ENCODE data around the gene IP6K1. TPM values are rescaled to one million over a fixed set of nuclear protein-coding genes. Genes with fewer than 3 reads are reported as not detected.
"Not testable (repeated sequence)": the region's sequence is repeated elsewhere in the genome, so short reads cannot be mapped to it uniquely, and the experiment has no call there.

Gene IP6K1
- total RNA-seq: 10 to 100 TPM; 13.5 to 22.2 (median 19.5) TPM

DNA sequence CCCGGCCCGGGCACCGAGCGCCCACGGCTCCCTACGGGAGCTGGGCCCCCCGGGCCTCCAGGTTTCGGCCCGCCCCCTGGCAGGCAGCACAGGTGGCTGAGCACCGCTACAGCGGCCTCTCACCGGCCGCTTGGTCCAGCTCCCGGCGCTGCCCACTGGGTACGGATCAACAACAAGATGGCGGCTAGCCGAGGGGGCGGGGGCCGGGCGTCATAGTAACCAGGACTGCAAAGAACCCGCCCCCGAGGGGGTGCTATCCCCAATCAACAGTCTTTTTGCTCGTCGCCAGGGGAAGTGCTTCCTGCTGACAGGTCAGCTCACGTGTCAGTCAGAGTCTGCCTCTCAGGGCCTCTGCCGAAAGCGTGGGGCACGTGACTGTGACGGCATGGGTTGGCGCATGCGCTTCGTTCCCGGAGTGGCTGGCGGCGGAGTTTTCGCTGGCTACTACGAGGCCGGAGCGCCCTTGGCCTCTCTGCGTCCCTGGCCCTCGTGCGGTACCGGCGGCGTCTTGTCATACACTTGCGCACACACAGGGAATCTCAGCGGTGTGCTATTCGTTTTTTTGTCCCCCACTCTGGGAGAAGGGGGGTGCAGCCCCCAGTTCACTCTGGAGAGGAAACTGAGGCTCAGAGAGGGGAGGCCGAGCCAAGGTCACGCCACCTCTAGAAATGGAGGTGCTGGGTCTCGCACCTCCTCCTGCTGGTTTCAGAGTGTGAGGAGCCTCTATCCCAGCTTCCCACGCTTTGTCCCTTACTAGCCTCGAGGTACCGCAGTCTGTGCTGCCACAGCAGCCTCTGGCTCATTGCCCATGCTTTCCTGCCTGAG lies at the start of gene IP6K1:
Gene IP6K1 (minus strand): TSS at position 186 of the 825 bp plus-strand sequence. CDS start 38,502 bp downstream, outside the sequence.
- DNase-seq: peak; percentile 100
- no peak for TF ChIP-seq CTCF (IDR thresholded peaks at IDR 0.05 in 4 of 5, conservative IDR thresholded peaks at IDR 0.05 in 1 of 5)
- TF ChIP-seq POLR2A (IDR thresholded peaks at IDR 0.05): peak; percentile 60 to 79
- Histone ChIP-seq H3K4me3 (peak within 1 kb of the TSS; percentile 77 to 93 (median 86)), H3K27me3 (no peaks in the 10 kb centered on the region), H3K9me3 (no peaks in the 10 kb centered on the region), H3K4me1 (peaks cover 10 to 21% of the 10 kb centered on the region in 2 donors), H3K27ac (peak within 1 kb of the TSS; percentile 90 to 97 (median 94)), H3K36me3 (peaks cover 0 to 11% of the 10 kb centered on the region in 2 donors)
- intact Hi-C loops (cut with DNase I; ENCODE audit: low total_unique reads) (loop anchor here (1.0 to 10.0 kb wide), 4 partner anchors 19 to 942 kb away; partner anchors contain the start of gene PRKAR2A), in situ Hi-C loops (cut with MboI; ENCODE audit: low sequenced_read_pairs in 4 of 4) (no loop called here)
- peak; percentile 99 to 100 for ATAC-seq

GRCh38 chr3:49831341-49831740 lies 45.0 kb upstream of the IP6K1 start:
- no peaks in the 10 kb centered on the region for H3K9me3 ChIP-seq
- in situ Hi-C loops (cut with MboI; ENCODE audit: low sequenced_read_pairs in 4 of 4) (loop anchor here in 1 of 4 donors (25.0 kb wide), 1 partner anchor 294 kb away; no protein-coding TSS in a partner anchor), intact Hi-C loops (cut with DNase I; ENCODE audit: low total_unique reads) (no loop called here)
- H3K4me3 ChIP-seq: no peak overlapping the region
- no peaks in the 10 kb centered on the region for H3K27me3 ChIP-seq
- no peaks in the 10 kb centered on the region for H3K4me1 ChIP-seq
- TF ChIP-seq POLR2A (IDR thresholded peaks at IDR 0.05): no peak
- TF ChIP-seq CTCF (IDR thresholded peaks at IDR 0.05 in 4 of 5, conservative IDR thresholded peaks at IDR 0.05 in 1 of 5): no peak
- ATAC-seq: no peak
- DNase-seq: no peak
- no peaks in the 10 kb centered on the region for H3K36me3 ChIP-seq
- H3K27ac ChIP-seq: no peak overlapping the region

GRCh38 chr3:49826016-49826415 lies 39.7 kb upstream of the IP6K1 start:
- no peaks in the 10 kb centered on the region for H3K36me3 ChIP-seq
- no peak for ATAC-seq
- no peak overlapping the region for H3K4me3 ChIP-seq
- no peak for DNase-seq
- no peak overlapping the region for H3K27ac ChIP-seq
- intact Hi-C loops (cut with DNase I; ENCODE audit: low total_unique reads) (no loop called here), in situ Hi-C loops (cut with MboI; ENCODE audit: low sequenced_read_pairs in 4 of 4) (loop anchor here in 1 of 4 donors (25.0 kb wide), 1 partner anchor 289 kb away; no protein-coding TSS in a partner anchor)
- no peaks in the 10 kb centered on the region for H3K27me3 ChIP-seq
- TF ChIP-seq CTCF (IDR thresholded peaks at IDR 0.05 in 4 of 5, conservative IDR thresholded peaks at IDR 0.05 in 1 of 5) (no peak), POLR2A (IDR thresholded peaks at IDR 0.05) (no peak)
- H3K4me1 ChIP-seq: no peaks in the 10 kb centered on the region
- H3K9me3 ChIP-seq: no peaks in the 10 kb centered on the region

DNA sequence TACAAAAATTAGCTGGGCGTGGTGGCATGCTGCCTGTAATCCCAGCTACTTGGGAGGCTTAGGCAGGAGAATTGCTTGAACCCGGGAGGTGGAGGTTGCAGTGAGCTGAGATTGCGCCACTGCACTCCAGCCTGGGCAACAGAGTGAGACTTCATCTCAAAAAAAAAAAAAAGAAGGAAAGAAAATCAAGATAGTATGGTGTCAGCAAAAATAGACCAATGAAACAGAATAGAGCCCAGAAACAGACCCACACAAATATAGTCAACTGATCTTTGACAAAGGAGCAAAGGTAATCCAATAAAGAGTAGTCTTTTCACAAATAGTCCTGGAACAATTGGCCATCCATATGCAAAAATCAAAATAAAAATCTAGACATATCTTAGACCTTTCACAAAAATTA lies 36.8 kb upstream of the IP6K1 start:
- H3K27ac ChIP-seq; H3K9me3 ChIP-seq; DNase-seq; in situ Hi-C loops (cut with MboI; ENCODE audit: low sequenced_read_pairs in 4 of 4); H3K4me3 ChIP-seq; H3K4me1 ChIP-seq; intact Hi-C loops (cut with DNase I; ENCODE audit: low total_unique reads); ATAC-seq; H3K27me3 ChIP-seq; H3K36me3 ChIP-seq: not testable (repeated sequence)

- no peak for DNase-seq
- in situ Hi-C loops (cut with MboI; ENCODE audit: low sequenced_read_pairs in 4 of 4): no loop called here
Observed at GRCh38 chr3:49813497-49814174, 27.3 kb upstream of the IP6K1 start, which contains the start of gene UBA7. Gene UBA7 (minus strand): TSS chr3:49813953. CDS start chr3:49813787, 166 bp downstream.

More at GRCh38 chr3:49813497-49814174, 27.3 kb upstream of the IP6K1 start, which contains the start of gene UBA7:
- Histone ChIP-seq H3K9me3 (no peaks in the 10 kb centered on the region), H3K4me1 (peaks cover 14 to 20% of the 10 kb centered on the region in 2 donors), H3K27ac (peak within 1 kb of the TSS; percentile 66 to 82 (median 67)), H3K36me3 (no peaks in the 10 kb centered on the region), H3K4me3 (peak within 1 kb of the TSS; percentile 29 to 60 (median 48)), H3K27me3 (no peaks in the 10 kb centered on the region)
- intact Hi-C loops (cut with DNase I; ENCODE audit: low total_unique reads): no loop called here
- no peak for TF ChIP-seq POLR2A (IDR thresholded peaks at IDR 0.05)
- TF ChIP-seq CTCF (IDR thresholded peaks at IDR 0.05 in 4 of 5, conservative IDR thresholded peaks at IDR 0.05 in 1 of 5): no peak
- ATAC-seq: peak; percentile 68 to 93

All from gastrocnemius medialis (tissue), 4 donors.